Mesodermal cell (in vitro differentiated cells): ENCODE results near the gene PKIG.

Source experiments
- H3K27ac ChIP-seq: 2 replicates; pipeline ENCODE4 v1.7.0; 2013; ENCODE audit warnings: mild to moderate bottlenecking, low read depth, low read length, moderate library complexity; ENCODE audit not compliant: severe bottlenecking
- H3K36me3 ChIP-seq: 2 replicates; pipeline ENCODE4 v1.7.1; 2013; ENCODE audit warnings: mild to moderate bottlenecking, low read length, moderate library complexity; ENCODE audit not compliant: control insufficient read depth, insufficient read depth
- H3K4me1 ChIP-seq: one replicate; pipeline ENCODE4 v1.7.1; 2013; ENCODE audit warnings: mild to moderate bottlenecking, low read length; ENCODE audit not compliant: insufficient read depth, control insufficient read depth, poor library complexity, severe bottlenecking
- H3K4me3 ChIP-seq: 2 replicates; pipeline ENCODE4 v1.7.0; 2013; ENCODE audit warnings: low read length, control low read depth, mild to moderate bottlenecking; ENCODE audit not compliant: insufficient read depth, poor library complexity, severe bottlenecking; ENCODE audit errors: extremely low read depth
- H3K9me3 ChIP-seq: 2 replicates; pipeline ENCODE4 v1.7.1; 2013; ENCODE audit warnings: mild to moderate bottlenecking, low read length, moderate library complexity; ENCODE audit not compliant: control insufficient read depth
- WGBS, 2 experiments: methylation state at CpG; one replicate each; pipeline ENCODE4 v1.1.5; 2013; ENCODE audit warnings: missing lambda C conversion rate in 2 of 2; ENCODE audit not compliant: insufficient coverage in 2 of 2; 5-methylcytosine and 5-hydroxymethylcytosine counted together

Gene PKIG

GRCh38 chr20:44596876-44597275, 14.5 kb downstream of the PKIG start:
- 80% methylated on average over 2 of the region's 3 CpGs; no CpG with 5 or more reads in 1 of the 2 experiments for WGBS, 2 experiments

GRCh38 chr20:44597516-44597915, 15.1 kb downstream of the PKIG start:
- H3K4me3 ChIP-seq: no peak overlapping the region
- H3K9me3 ChIP-seq: no peaks in the 10 kb centered on the region
- H3K36me3 ChIP-seq: peaks cover 22% of the 10 kb centered on the region
- H3K4me1 ChIP-seq: peaks cover 17% of the 10 kb centered on the region
- 64 to 76% methylated on average over 3 to 4 of the region's 4 CpGs for WGBS, 2 experiments
- H3K27ac ChIP-seq: peak overlapping the region; percentile 61

More at GRCh38 chr20:44596876-44597275, 14.5 kb downstream of the PKIG start:
- Histone ChIP-seq H3K4me1 (peaks cover 17% of the 10 kb centered on the region), H3K9me3 (no peaks in the 10 kb centered on the region), H3K27ac (no peak overlapping the region), H3K4me3 (no peak overlapping the region), H3K36me3 (peaks cover 22% of the 10 kb centered on the region)

DNA sequence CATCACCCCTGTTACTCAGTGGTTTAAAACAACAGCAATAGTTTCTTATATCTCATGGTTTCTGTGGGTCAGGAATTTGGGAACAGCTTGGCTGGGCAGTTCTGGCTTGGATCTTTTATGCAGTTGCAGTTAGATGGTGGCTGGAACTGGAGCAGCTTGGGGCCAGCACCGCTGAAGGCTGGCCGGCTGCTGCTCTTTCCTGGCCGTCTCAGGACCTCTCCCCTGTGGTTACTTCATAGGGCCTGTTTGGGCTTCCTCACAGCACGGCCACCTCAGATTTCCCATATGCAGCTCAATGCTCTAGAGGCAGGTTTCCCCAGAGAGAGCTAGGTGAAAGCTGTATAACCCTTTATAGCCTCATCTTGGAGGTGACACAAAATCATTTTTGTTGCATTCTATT, 15.6 kb downstream of the PKIG start:
- H3K4me1 ChIP-seq: peaks cover 17% of the 10 kb centered on the region
- H3K36me3 ChIP-seq: peaks cover 26% of the 10 kb centered on the region
- 75 to 86% methylated on average over 3 to 4 of the region's 4 CpGs for whole genome bisulfite sequencing, 2 experiments
- no peaks in the 10 kb centered on the region for H3K9me3 ChIP-seq
- peak overlapping the region; percentile 61 for H3K27ac ChIP-seq
- no peak overlapping the region for H3K4me3 ChIP-seq

- Histone ChIP-seq H3K9me3 (no peaks in the 10 kb centered on the region), H3K4me3 (no peak overlapping the region), H3K27ac (peak overlapping the region; percentile 61), H3K4me1 (peaks cover 17% of the 10 kb centered on the region), H3K36me3 (peaks cover 31% of the 10 kb centered on the region)
- WGBS, 2 experiments: 59 to 71% methylated on average over 2 of the region's 4 CpGs
Measured at GRCh38 chr20:44598423-44599305, 16.3 kb downstream of the PKIG start.

GRCh38 chr20:44599715-44600114, 17.3 kb downstream of the PKIG start:
- peaks cover 17% of the 10 kb centered on the region for H3K4me1 ChIP-seq
- 86% methylated on average over 1 of the region's 1 CpG; no CpG with 5 or more reads in 1 of the 2 experiments for WGBS, 2 experiments
- no peak overlapping the region for H3K27ac ChIP-seq
- H3K4me3 ChIP-seq: no peak overlapping the region
- H3K9me3 ChIP-seq: no peaks in the 10 kb centered on the region
- H3K36me3 ChIP-seq: peaks cover 34% of the 10 kb centered on the region

GRCh38 chr20:44600301-44600700, 17.9 kb downstream of the PKIG start:
- no peak overlapping the region for H3K4me3 ChIP-seq
- 93 to 100% methylated on average over 2 to 3 of the region's 4 CpGs for WGBS, 2 experiments
- peaks cover 34% of the 10 kb centered on the region for H3K36me3 ChIP-seq
- H3K27ac ChIP-seq: no peak overlapping the region
- H3K9me3 ChIP-seq: no peaks in the 10 kb centered on the region
- H3K4me1 ChIP-seq: peaks cover 17% of the 10 kb centered on the region

- H3K4me3 ChIP-seq: no peak overlapping the region
- no peaks in the 10 kb centered on the region for H3K9me3 ChIP-seq
- 95 to 97% methylated on average over 10 to 11 of the region's 11 CpGs for WGBS, 2 experiments
- H3K27ac ChIP-seq: no peak overlapping the region
- H3K36me3 ChIP-seq: peaks cover 38% of the 10 kb centered on the region
- H3K4me1 ChIP-seq: peaks cover 17% of the 10 kb centered on the region
Measured at GRCh38 chr20:44600758-44601201, 18.4 kb downstream of the PKIG start.

DNA sequence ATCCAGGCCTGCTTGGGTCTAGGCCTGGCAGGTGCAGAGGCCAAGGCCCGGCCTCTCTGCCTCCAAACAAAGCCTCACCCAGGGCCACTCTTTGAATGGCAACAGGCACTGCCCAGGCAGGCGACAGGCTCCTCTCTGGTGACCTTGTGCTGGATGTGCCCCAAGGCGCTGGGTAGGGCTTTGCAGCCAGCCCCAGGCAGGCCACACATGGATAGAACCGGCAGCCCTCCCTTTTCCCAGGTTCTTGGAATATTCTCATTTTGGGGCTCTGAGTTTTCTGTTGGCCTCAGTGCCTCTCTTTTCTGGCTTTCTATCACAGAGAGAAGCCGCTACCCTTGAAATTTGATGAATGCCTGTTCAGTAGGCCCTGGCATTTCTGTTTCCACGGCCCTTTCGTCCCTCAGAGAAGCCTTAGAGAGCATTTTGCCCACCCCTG, 18.9 kb downstream of the PKIG start:
- 93 to 100% methylated on average over 4 of the region's 7 CpGs for WGBS, 2 experiments

DNA sequence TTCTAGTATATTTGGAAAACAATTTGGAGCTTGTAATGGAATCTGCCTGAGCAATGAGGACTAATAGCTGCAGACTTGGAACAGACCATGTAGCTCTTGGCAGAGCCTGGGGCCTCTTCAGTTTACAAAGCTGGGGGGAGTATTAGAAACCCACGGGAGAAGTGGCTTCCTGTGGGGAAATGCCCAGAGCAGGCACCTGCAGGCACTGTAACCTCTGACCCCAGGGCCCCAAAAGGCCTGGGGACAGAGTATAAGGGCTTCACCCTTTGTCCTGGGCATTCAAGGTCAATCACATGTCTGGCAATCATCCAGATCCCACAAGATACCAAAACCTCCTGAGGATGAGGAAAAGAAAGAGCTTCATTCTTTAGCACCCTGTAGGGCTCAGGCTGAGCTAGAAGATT, 19.4 kb downstream of the PKIG start:
- peaks cover 2% of the 10 kb centered on the region for H3K9me3 ChIP-seq
- H3K4me3 ChIP-seq: no peak overlapping the region
- peaks cover 17% of the 10 kb centered on the region for H3K4me1 ChIP-seq
- WGBS, 2 experiments: 62 to 78% methylated on average over 1 of the region's 1 CpG
- no peak overlapping the region for H3K27ac ChIP-seq
- peaks cover 44% of the 10 kb centered on the region for H3K36me3 ChIP-seq

More for the DNA sequence above, 18.9 kb downstream of the PKIG start:
- Histone ChIP-seq H3K4me1 (peaks cover 17% of the 10 kb centered on the region), H3K4me3 (no peak overlapping the region), H3K9me3 (no peaks in the 10 kb centered on the region), H3K27ac (no peak overlapping the region), H3K36me3 (peaks cover 40% of the 10 kb centered on the region)

DNA sequence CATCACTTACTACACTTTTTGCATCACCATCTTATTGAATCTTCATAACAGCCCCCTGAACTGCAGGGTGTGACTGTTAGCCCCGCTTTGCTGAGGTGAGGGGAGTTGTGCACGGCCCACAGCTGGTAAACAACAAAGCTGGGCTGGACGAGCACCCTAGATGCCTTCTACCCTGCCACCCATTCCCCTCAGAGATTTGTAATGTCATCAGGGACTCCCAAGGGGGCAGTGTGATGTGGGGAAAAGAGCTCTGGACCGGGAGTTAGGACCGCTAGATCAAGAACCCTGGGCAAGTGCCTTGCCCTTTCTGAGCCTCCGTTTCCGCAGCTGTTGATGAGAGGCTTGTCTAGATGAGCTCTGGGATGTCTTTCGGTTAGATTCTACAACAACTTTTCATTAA, 20.9 kb downstream of the PKIG start:
- H3K27ac ChIP-seq: no peak overlapping the region
- peaks cover 12% of the 10 kb centered on the region for H3K4me1 ChIP-seq
- peaks cover 3% of the 10 kb centered on the region for H3K9me3 ChIP-seq
- no peak overlapping the region for H3K4me3 ChIP-seq
- 60 to 92% methylated on average over 1 to 6 of the region's 8 CpGs for WGBS, 2 experiments
- H3K36me3 ChIP-seq: peaks cover 42% of the 10 kb centered on the region
